Epithelial cell of prostate (primary cell): ENCODE measurements around the gene TMEM120A.

Source experiments
- DNase-seq: peaks from one replicate; pipeline ENCODE4 v3.0.0-alpha.2; 2011; ENCODE audit warnings: low read depth, low spot score
- H3K27ac ChIP-seq: fragments of 450-650 bp; 2 replicates; pipeline ENCODE4 v1.5.1; 2017; ENCODE audit warnings: mild to moderate bottlenecking

The TMEM120A gene

DNA sequence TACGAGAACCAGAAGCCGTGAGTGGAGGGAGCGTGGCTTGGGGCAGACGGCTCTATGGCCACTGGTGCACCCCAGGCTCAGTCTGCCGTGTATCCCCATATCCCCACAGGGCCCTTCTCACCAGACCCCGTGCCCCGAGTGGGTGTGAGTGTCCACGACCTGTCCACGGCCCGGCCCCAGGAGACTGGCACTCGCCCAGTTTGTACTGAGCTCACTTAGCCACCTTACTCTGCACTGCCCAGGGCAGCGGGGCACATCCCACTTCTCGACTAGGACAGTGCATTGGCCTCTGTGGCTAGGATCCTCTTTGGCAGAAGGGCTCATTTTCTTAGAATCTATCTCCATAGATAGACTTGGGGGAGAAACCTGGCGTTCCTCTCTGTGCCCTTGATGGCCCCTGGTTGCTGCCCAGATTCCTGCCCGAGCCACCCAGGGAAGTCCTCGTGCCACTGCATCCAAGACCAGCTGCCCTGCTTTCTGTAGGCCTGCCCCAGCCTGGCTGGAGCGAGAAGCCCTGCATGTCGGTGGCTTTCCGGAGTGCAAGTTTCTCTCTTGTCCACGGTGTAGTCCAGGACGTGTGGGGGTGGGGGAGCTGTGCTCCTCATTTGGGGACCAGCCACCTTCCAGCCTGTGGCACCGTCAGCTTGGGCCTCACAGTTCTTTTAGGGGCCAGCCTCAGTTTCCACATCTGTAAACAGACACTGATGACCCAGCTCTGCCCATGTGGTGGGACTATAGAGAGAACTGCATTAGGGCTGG lies 11.9 kb downstream of the TMEM120A start:
- DNase-seq = no peak
- no peak overlapping the region for H3K27ac ChIP-seq

DNA sequence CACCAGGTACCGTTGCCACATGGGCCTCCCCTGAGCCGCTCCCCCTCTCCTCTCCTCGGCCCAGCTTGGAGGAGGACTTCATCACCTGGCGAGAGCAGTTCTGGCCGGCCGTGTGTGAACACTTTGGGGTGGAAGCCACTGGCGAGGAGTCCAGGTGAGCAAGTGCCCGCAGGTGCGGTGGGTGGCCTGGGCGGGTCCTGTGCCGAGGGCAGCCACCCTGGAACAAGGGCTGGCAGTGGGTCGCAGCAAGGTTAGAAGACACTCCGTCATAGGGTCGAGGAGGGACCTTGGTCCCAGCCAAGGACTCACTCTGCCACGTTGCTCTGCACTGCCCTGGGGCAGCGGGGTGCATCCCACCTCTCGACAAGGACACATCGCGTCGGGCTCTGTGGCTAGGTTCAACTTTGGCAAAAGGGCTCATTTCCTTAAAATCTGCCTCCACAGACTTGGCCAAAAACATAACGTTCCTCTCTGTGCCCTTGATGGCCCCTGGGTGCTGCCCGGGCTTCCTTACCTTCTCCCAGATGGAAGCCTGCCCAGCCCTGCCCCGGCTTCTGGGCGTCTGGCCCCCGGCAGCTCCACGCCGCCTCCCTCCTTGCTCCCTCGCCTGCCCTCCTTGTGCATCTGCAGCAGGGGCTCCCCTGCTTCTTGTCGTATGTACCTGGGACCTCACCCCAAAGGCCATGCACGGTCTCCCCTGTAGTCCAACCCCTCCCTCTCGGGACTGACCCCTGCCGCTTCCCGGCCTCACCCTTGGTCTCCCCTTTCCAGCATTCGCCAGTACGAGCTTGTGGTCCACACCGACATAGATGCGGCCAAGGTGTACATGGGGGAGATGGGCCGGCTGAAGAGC lies 12.7 kb downstream of the TMEM120A start:
- H3K27ac ChIP-seq = no peak overlapping the region
- no peak for DNase-seq

DNA sequence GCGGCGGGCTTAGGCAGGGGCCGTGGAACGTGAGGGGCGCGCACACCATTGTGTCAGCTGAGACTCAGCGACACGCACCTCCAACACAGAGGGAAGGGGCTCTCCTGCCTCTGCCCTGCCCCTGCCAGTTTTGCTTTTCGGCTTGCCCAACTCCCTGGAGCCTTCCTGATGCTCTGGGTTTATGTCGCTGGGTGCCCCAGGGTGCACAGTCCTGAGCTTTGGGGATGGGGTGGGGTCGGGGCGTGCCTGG lies 13.3 kb downstream of the TMEM120A start:
- no peak for DNase-seq
- no peak overlapping the region for H3K27ac ChIP-seq

DNA sequence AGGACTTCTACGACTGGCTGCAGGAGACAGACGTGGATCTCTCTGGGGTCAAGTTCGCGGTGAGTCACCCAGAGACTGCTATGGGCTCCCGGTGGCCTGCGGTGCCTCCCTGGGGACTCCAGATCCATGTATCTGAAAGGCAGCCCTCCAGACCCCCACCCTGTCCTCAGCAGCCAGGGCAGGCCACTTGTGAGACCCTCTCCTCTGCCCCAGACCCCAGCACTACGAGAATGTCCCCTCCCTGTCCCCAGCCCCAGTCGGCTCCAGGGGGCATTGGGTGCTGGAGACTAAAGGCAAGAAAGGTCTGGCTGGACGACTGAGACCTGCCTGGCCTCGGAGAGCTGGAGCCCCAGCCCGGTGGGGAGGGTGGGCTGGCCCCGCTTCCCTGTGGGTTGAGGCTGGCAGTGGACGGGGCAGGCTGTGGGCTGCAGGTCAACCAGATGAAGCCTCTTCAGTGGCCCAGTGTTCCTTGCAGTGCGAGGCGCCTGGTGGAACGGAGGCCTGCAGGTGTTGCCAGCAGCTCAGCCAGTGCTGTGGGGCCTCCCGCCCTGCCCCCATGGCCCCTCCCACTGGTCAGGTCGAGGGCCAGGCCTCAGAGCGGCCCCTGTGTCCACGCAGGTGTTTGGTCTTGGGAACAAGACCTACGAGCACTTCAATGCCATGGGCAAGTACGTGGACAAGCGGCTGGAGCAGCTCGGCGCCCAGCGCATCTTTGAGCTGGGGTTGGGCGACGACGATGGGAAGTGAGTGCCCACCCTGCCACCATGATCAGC lies 13.8 kb downstream of the TMEM120A start:
- DNase-seq = no peak

DNA sequence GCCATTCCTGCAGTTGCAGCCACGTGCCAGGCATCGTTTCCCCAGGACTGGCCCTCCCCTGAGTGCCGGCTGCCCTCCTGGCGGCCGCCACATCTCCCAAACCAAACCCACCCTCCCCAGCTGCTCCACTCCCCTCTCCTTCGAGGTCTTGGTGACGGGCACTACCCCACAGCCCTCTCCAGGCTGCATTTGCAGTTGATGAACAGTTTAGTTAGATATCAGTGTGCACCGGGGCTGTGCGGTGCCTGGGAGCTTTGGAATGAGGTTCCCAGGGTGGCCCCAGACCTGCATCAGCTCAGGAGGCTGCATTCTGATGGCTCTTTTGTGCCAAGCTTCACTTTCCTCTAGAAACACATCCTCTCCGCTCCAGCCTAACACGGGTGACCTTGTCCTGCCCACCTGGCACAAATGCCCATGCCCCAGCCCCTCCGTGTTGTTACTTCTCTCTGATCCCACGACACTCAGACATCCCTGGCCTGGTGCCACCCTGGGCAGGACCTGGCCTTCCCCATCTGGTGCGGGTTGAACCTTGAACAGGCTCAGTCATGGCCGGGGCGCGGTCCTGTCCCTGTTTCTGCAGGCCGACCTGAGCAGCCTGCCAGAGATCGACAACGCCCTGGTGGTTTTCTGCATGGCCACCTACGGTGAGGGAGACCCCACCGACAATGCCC lies 14.5 kb downstream of the TMEM120A start:
- no peak for DNase-seq
- H3K27ac ChIP-seq = no peak overlapping the region

More for the DNA sequence above, 13.8 kb downstream of the TMEM120A start:
- no peak overlapping the region for H3K27ac ChIP-seq

DNA sequence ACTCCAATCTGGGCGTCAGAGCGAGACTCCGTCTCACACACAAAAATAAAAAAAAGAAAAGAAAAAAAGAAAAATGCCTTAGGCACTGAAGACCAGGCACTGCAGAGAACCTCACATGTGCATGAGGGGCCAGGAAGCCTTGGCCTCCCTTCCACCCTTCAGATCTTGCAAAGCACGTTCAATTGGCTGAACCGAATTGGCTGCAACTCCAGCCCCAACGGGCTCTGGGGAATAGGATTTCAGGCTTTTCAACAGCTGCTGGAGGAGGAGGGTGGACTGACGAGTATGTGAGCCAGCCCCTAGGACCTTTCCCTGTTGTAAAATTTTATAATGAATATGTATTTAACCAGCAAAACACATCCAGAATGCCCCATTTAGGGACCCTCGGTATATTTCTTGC lies 16.7 kb downstream of the TMEM120A start:
- DNase-seq = no peak
- H3K27ac ChIP-seq = no peak overlapping the region

DNA sequence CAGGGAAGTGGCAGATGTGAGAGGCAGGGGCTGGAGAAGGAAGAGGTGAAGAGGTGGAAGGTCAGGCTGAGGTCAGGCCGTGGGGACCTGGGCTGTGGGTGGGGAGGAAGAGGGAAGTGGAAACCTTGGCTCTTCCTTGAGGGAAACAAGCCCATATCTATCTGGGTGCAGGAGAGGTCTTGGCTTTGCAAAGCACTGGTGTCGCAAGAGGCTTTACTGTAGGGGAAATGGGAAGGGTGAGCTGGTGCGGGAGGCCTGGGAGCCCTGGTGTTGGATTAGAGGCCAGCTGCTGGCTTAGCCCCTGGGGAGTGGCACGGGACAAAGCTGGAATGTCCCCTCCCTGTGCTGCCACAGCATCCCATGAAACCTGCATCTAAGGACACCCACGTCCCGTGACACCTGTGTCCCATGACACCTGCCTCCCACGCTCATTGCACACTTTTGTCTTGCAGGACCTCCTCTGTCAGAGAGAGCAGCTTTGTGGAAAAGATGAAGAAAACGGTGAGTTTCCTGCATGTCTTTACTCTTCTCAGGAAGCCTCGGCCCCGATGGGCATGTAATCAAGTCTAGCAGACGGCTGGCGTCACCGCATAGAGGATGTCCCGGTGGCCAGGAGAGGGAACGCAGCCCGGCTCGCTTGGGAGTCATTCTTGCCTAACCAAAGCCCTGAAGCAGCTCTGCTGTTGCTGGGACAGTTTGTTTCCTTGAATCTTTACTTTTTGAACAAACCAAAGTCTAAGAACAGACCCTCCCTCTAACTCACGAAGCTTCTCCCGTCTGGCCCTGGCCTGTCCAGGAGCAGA lies 22.2 kb downstream of the TMEM120A start:
- DNase-seq = no peak

DNA sequence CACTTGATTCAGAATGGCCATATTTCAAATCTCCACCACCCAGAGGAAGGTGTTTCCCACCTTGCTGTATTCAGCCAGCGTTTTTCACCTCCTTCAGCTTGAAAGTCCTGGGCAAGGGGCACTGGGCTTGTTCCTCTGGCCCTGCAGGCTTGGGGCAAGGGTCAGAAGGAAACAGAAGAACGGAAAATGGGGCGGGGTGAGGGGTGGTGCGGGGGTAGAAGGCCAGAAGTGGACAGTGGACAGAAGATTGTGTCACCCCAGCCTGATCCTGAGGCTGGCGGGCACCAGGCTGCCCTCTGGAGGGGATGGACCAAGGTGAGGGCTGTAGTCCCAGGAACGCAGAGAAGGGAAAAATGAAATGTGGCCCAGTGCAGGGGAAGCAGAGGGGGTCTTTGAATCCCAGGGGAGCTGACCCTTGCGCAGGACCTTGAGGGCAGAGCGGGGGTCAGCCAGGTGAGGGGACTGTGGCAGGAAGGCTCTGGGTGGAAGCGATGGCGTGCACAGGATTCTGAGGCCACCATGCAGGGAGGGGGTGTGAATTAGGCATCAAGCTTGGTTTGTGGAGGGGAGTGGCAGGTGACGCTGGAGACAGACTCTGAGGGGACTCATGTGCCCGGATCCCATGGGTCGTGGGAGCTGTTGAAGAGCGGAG lies 23.0 kb downstream of the TMEM120A start:
- H3K27ac ChIP-seq = no peak overlapping the region
- DNase-seq = no peak

More for the DNA sequence above, 22.2 kb downstream of the TMEM120A start:
- no peak overlapping the region for H3K27ac ChIP-seq

DNA sequence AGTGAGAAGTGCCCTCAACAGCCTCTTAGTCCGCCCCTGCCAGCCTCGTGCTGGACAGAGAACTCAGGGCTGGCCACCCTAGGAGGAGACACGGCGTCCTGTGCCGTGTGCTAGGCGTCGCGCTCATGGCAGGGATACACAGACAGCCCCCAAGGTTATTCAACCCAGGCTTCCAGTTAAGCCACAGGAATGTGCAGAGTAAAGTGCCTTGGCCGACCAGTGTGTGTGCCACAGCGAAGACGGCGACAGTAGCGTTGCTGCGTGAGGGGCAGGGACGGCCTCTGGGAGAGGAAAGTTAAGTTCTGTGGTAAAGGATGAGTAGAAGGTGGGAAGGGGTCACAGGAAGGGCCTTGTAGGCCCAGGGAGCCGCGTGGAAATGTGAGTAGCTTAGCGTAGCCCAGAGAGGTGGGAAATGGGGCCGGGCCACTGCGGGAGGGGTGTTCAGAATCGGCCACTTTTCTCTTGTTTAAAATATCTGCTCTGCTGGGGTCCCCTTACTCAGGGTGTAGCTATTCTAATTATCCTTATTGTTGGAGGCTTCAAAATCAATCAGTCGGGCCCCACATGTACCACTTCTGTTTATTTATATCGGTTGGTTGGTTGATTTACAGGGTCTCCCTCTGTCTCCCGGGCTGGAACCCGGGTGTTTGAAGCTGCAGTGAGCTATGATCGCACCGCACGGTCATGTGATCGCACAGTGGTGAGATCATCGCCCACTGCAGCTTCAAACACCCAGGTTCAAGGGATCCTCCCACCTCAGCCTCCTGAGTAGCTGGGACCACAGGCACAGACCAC lies 24.5 kb downstream of the TMEM120A start:
- no peak for DNase-seq
- H3K27ac ChIP-seq = no peak overlapping the region

DNA sequence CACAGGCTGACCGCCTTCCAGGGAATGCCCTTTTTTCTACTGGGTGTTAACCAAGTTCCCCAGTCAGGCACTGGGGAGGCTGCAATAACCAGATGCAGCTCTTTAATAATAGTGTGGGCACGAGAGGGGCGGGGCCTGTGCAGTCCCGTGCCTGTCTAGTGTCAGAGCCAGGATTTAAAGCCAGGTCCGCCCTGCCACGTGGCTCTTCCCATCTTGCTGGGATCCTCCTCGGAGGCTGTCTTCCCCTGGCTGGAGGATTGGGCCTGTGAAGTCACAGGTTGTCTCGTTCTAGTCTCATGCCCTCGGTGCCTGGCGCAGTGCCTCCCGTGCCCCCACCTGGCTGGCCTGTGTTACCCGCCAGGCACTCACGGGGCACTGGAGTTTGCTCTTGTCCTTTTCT lies 25.2 kb downstream of the TMEM120A start:
- no peak overlapping the region for H3K27ac ChIP-seq
- no peak for DNase-seq

DNA sequence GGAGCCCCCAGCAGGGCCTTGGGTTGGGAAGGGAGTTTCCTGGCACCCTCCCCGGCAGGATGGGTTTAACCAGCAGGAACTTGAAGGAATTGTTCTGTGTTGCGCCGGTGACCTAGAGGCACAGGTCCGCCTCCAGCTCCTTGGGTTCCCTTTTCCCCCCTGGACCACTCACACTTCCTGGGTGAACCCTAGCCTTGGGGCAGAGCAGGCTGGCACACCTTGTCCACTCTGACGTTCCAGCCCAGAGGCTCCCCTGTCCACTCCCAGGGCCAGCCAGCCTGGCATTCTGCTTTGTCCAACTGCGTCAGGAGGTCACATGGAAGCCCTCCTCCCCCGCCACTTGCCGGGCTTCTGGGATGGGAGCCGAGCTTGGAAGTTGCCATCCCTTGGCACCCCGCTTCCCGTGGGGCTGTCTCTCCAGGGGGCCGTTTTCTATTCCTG lies 25.8 kb downstream of the TMEM120A start:
- no peak overlapping the region for H3K27ac ChIP-seq

DNA sequence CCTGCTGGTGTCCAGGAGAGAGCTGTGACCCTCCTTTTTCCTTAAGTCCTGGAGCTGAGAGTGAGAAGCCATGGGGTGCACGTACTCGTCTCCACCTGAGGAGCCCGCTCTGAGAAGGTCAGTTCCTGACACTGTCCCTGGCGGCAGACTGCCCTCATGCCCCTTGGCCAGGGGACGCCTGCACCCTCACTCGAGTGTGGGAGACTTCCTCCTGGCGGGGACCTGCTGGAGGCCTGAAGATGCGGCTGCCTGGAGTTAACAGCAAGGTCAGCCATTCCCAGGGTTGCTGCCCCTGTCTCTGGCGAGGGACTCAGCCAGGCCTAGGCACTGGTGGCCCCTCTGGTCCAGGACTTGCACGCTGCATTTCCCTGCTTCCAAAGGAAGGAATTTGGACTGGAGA lies 26.4 kb downstream of the TMEM120A start:
- no peak overlapping the region for H3K27ac ChIP-seq
- DNase-seq = no peak

More for the DNA sequence above, 25.8 kb downstream of the TMEM120A start:
- no peak for DNase-seq

DNA sequence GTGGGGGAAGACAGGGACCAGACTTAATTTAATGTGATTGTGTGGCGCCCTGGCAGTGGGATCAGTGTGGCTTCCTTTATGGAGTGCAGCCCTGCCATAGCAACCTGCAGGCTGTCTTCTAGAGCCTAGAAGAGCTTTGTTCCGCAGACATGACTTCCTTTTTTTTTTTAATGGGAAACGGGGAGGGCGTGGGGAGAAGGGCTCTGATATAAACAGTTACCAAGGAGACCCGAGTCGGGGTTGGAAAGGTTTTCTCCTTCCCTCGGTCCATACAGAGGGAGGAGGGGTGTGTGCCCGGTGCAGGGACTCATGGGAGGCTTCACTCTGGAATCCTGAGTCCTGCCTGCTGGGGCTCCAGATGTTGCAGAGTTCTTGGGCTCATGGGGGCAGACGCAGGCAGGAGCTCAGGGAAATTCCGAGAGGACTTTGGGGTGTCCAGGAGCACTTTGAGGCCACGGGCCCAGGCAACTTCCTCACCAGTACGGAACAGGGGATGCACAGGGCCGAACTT lies 26.9 kb downstream of the TMEM120A start:
- no peak for DNase-seq
- no peak overlapping the region for H3K27ac ChIP-seq

DNA sequence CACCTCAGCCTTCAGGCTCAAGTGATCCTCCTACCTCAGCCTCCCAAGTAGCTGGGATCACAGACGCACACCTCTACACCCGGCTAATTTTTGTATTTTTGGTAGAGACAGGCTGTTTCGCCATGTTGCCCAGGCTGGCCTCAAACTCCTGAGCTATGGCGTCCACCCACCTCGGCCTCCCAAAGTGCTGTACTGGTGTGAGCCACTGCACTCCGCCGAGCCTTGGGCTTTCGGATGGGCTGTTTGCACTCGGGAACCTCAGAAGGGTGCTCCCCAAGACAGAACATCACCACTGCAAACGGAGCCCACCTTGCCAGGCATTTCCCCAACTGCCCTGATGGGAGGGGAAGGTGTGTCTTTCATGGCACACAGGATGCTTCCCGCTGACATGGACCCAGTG lies 27.3 kb downstream of the TMEM120A start:
- DNase-seq = no peak
- no peak overlapping the region for H3K27ac ChIP-seq

DNA sequence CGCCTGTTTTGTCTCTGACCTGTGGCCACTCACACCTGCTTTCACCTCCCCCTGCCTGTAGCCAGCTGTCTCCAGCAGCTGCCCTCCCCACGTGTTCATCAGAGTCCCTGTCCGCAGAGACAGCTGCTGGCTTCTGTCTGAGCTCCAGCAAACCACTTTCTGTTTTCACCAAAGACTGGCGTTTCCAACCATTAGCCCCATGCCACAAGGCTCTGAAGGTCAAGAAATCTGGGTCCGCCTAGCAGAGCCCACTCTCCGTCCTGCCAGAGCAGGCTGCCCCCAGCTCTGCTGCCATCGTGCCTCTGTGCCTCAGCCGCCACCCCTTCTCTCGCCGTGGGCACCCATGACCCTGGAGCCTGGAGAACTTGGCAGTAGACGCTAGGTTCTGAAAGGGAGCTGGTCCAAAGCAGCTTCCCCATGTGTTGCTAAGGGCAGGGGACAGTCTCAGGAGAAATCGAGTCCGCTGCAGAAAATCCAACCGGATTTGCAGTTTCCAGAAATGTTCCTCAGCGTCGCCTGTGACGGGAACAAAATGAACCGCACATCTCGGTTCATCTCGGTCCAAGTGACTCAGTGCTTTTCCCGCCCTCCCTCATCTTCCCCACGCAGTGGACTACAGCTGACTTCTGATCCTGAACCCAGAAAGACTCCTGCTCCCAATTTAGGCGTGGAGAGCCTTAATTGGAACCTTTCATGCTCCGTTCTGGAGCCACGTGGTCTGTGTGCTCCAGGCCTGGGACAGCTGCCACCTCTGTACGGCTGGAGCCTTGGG lies 28.0 kb downstream of the TMEM120A start:
- DNase-seq = no peak
- no peak overlapping the region for H3K27ac ChIP-seq

DNA sequence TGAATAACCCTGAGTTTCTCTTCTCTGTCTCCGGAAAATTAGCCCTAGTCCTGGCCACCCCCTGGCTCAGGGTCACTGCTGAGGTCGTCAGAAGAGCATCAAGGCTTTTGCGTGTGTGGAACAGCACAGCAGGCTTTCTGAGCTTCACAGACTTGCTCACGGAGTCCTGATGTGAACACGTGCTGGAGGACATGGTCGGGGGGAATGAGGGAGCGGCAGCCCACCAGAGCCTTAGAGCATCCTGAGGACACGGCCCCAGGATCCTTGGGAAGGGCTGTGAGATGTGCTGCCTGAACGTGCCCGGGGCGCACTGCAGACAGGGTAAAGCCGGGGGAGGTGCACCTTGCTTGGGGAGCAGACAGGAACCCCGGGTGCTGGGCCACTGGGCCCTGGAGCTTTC lies 28.8 kb downstream of the TMEM120A start:
- DNase-seq = no peak
- H3K27ac ChIP-seq = no peak overlapping the region

DNA sequence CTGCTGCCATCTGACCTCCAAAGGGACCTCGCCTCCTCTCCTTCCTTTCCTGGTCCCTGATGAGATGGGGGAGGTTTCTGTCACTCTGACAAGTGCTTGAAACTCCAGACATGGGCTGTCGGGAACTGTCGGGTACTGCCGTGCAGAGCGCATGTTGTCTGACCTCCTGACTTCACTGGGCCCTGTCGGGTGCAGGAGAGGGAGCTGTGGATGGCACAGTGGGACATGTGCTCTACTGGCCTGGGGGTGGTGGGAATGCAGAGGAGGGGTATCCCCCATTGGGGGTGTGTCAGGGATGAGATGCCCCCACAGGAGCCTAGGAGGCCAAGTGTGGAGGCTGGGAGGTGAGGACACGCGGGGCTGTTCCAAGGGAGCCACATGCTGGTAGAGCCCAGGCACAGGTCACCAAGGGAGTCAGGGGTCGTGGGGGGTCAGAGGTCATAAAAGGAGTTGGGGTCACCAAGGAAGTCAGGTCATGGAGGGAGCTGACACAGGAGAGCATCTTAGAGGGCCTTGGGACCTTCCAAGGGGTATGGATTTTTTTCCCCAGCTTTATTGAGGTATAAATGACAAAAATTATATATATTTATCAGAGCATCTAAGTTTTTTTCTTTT lies 30.9 kb downstream of the TMEM120A start:
- no peak overlapping the region for H3K27ac ChIP-seq
- no peak for DNase-seq
